Muscle layer of colon (tissue), 2 donors: ENCODE measurements around the gene TBL3.

Experiments
- H3K27ac ChIP-seq: one replicate; pipeline ENCODE4 v1.7.0; 2013; ENCODE audit warnings: low read depth, mild to moderate bottlenecking, low read length, moderate library complexity
- H3K27me3 ChIP-seq, 2 donors: one replicate each; pipeline ENCODE4 v1.7.0; 2013; ENCODE audit warnings: low read length in 2 of 2, mild to moderate bottlenecking in 2 of 2; ENCODE audit not compliant: insufficient read depth in 2 of 2, control insufficient read depth in 1 of 2
- H3K36me3 ChIP-seq: one replicate; pipeline ENCODE4 v1.7.0; 2013; ENCODE audit warnings: mild to moderate bottlenecking, low read length; ENCODE audit not compliant: insufficient read depth
- H3K4me1 ChIP-seq: one replicate; pipeline ENCODE4 v1.7.0; 2013; ENCODE audit warnings: mild to moderate bottlenecking, low read length; ENCODE audit not compliant: insufficient read depth
- H3K4me3 ChIP-seq, 2 donors: one replicate each; pipeline ENCODE4 v1.7.0; 2013; ENCODE audit warnings: low read length in 2 of 2, low read depth in 1 of 2, mild to moderate bottlenecking in 1 of 2, moderate library complexity in 1 of 2
- H3K9ac ChIP-seq: one replicate; pipeline ENCODE4 v1.7.0; 2013; ENCODE audit warnings: low read length
- H3K9me3 ChIP-seq: one replicate; pipeline ENCODE4 v1.7.0; 2013; ENCODE audit warnings: mild to moderate bottlenecking, low read length
- donor health status: abdominal sarcoma.
- donor health status: Adenocarcinoma of cecum.

TBL3 gene

GRCh38 chr16:1968146-1968953 lies 3.5 kb upstream of the TBL3 start:
- Histone ChIP-seq H3K9ac (no peak overlapping the region), H3K27ac (no peak overlapping the region), H3K4me1 (peaks cover 31% of the 10 kb centered on the region), H3K4me3 (no peak overlapping the region), H3K36me3 (peaks cover 10% of the 10 kb centered on the region), H3K9me3 (no peaks in the 10 kb centered on the region), H3K27me3 (no peaks in the 10 kb centered on the region)

GRCh38 chr16:1972490-1972877 lies 631 bp downstream of the TBL3 start:
- Histone ChIP-seq H3K4me1 (peaks cover 20% of the 10 kb centered on the region), H3K9ac (peak overlapping the region; percentile 80), H3K9me3 (no peaks in the 10 kb centered on the region), H3K36me3 (peaks cover 30% of the 10 kb centered on the region), H3K27me3 (peaks cover 4 to 11% of the 10 kb centered on the region in 2 donors), H3K4me3 (peak overlapping the region; percentile 89 to 97), H3K27ac (peak overlapping the region; percentile 98)

- H3K27ac ChIP-seq: no peak overlapping the region
- H3K4me1 ChIP-seq: peaks cover 20% of the 10 kb centered on the region
- H3K36me3 ChIP-seq: peaks cover 34% of the 10 kb centered on the region
- H3K27me3 ChIP-seq: peaks cover 4 to 21% of the 10 kb centered on the region in 2 donors
- no peak overlapping the region for H3K9ac ChIP-seq
- no peak overlapping the region for H3K4me3 ChIP-seq
- H3K9me3 ChIP-seq: no peaks in the 10 kb centered on the region
Observed at GRCh38 chr16:1973461-1974156, 1.8 kb downstream of the TBL3 start.

- H3K4me1 ChIP-seq: peaks cover 20% of the 10 kb centered on the region
- no peak overlapping the region for H3K4me3 ChIP-seq
- H3K27ac ChIP-seq: no peak overlapping the region
- peaks cover 34% of the 10 kb centered on the region for H3K36me3 ChIP-seq
- no peak overlapping the region for H3K9ac ChIP-seq
- H3K9me3 ChIP-seq: no peaks in the 10 kb centered on the region
- H3K27me3 ChIP-seq: peaks cover 4 to 29% of the 10 kb centered on the region in 2 donors
Observed at GRCh38 chr16:1974157-1975070, 2.6 kb downstream of the TBL3 start.

GRCh38 chr16:1975432-1976215 lies 3.8 kb downstream of the TBL3 start:
- peaks cover 34% of the 10 kb centered on the region for H3K36me3 ChIP-seq
- H3K9ac ChIP-seq: no peak overlapping the region
- peaks cover 5 to 41% of the 10 kb centered on the region in 2 donors for H3K27me3 ChIP-seq
- no peak overlapping the region for H3K4me3 ChIP-seq
- peaks cover 20% of the 10 kb centered on the region for H3K4me1 ChIP-seq
- H3K9me3 ChIP-seq: no peaks in the 10 kb centered on the region
- no peak overlapping the region for H3K27ac ChIP-seq

GRCh38 chr16:1976216-1976520 lies 4.3 kb downstream of the TBL3 start:
- Histone ChIP-seq H3K36me3 (peaks cover 34% of the 10 kb centered on the region), H3K27me3 (peaks cover 10 to 47% of the 10 kb centered on the region in 2 donors), H3K9me3 (no peaks in the 10 kb centered on the region), H3K4me1 (peaks cover 15% of the 10 kb centered on the region), H3K4me3 (no peak overlapping the region), H3K27ac (no peak overlapping the region), H3K9ac (no peak overlapping the region)

- Histone ChIP-seq H3K9me3 (no peaks in the 10 kb centered on the region), H3K27ac (no peak overlapping the region), H3K4me3 (no peak overlapping the region), H3K4me1 (peaks cover 14% of the 10 kb centered on the region), H3K27me3 (peaks cover 20 to 57% of the 10 kb centered on the region in 2 donors), H3K36me3 (peaks cover 34% of the 10 kb centered on the region), H3K9ac (no peak overlapping the region)
Observed at GRCh38 chr16:1976951-1977874, 5.4 kb downstream of the TBL3 start.

- Histone ChIP-seq H3K9me3 (no peaks in the 10 kb centered on the region), H3K27me3 (peaks cover 22 to 64% of the 10 kb centered on the region in 2 donors), H3K4me3 (no peak overlapping the region), H3K9ac (no peak overlapping the region), H3K27ac (no peak overlapping the region), H3K4me1 (peaks cover 8% of the 10 kb centered on the region), H3K36me3 (peaks cover 34% of the 10 kb centered on the region)
Observed at GRCh38 chr16:1977875-1978268, 6.0 kb downstream of the TBL3 start.

GRCh38 chr16:1978476-1979120 lies 6.7 kb downstream of the TBL3 start:
- peaks cover 34% of the 10 kb centered on the region for H3K36me3 ChIP-seq
- no peak overlapping the region for H3K9ac ChIP-seq
- peaks cover 22 to 67% of the 10 kb centered on the region in 2 donors for H3K27me3 ChIP-seq
- H3K27ac ChIP-seq: no peak overlapping the region
- H3K4me3 ChIP-seq: no peak overlapping the region
- H3K4me1 ChIP-seq: peaks cover 5% of the 10 kb centered on the region
- no peaks in the 10 kb centered on the region for H3K9me3 ChIP-seq
